ENCODE results near the gene GRK3. TPM values are rescaled to one million over a fixed set of nuclear protein-coding genes. Genes with fewer than 3 reads are reported as not detected.

GRK3 gene
- total and polyA plus RNA-seq, 2 donors (not counting 3 experiments of a cell fraction or from before 2014, with no cell fraction given), result 0.68 to 4.4 TPM

DNA sequence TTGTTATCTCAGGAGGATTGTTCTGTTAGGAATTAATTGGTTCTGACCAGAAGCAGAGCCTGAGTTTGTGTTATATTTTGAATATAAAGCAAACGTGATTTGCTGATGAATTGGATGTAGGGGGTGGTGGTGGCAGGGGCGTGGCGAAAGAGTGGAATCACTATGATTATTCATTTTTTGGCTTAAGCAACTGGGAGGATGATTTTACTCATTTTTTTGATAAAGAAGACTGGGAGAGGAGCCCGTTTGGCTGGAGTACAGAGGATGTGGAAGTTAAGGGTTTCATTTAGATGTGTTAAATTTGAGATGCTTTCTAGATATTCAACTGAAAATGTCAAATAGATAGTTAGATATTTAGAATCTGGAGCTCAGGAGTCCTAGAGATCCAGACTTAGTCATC, 94.2 kb downstream of the GRK3 start:
- CTCF ChIA-PET, result no interaction called here
- dilution Hi-C loops (cut with MboI; ENCODE audit: extremely low pct_ligation_motif_present, low sequenced_read_pairs), result no loop called here
- no peaks in the 10 kb centered on the region for H3K9me1 ChIP-seq (replicated peaks; ENCODE audit: control insufficient read depth, extremely low read depth, insufficient read depth, low read length)
- no peak overlapping the region for H3K4me3 ChIP-seq (replicated peaks in 1 of 3; ENCODE audit: insufficient read depth in 1 of 3, low read depth in 1 of 3, low read length in 3 of 3)
- POLR2A ChIA-PET, result no interaction called here
- no peaks in the 10 kb centered on the region for H3K79me2 ChIP-seq (ENCODE audit: control insufficient read depth, insufficient read depth, low read length)
- FAIRE-seq, result no peak
- no peaks in the 10 kb centered on the region for H3K36me3 ChIP-seq (ENCODE audit: control insufficient read depth in 2 of 2, extremely low read depth in 1 of 2, insufficient read depth in 2 of 2, low read length in 2 of 2)
- no peak for DNase-seq (ENCODE audit: low read depth, low spot score)
- TF ChIP-seq POLR2AphosphoS5 (IDR thresholded peaks at IDR 0.05; ENCODE audit: insufficient read depth, low read depth, low read length) (no peak), JUN (IDR thresholded peaks at IDR 0.05; ENCODE audit: borderline replicate concordance, insufficient read depth, insufficient read length, low read depth) (no peak), MYC (IDR thresholded peaks at IDR 0.05; ENCODE audit: low read depth, low read length) (no peak), POLR2A (IDR thresholded peaks at IDR 0.05; ENCODE audit: low read depth, low read length) (no peak)
- H2AFZ ChIP-seq (ENCODE audit: low read depth, low read length), result no peak overlapping the region
- H3K27ac ChIP-seq (ENCODE audit: insufficient read depth, low read depth, low read length), result no peak overlapping the region
- H3K9ac ChIP-seq (replicated peaks; ENCODE audit: extremely low read depth, insufficient read depth, low read length), result no peak overlapping the region
- intact Hi-C loops (cut with micrococcal nuclease), result no loop called here
- no peaks in the 10 kb centered on the region for H3K9me3 ChIP-seq (replicated peaks; ENCODE audit: control insufficient read depth, insufficient read depth, low read length)
- no peaks in the 10 kb centered on the region for H4K20me1 ChIP-seq (replicated peaks; ENCODE audit: control insufficient read depth, extremely low read depth, insufficient read depth, low read length)
- H3K4me1 ChIP-seq (ENCODE audit: control insufficient read depth, extremely low read depth, insufficient read depth, low read length), result no peaks in the 10 kb centered on the region
- H3K4me2 ChIP-seq (ENCODE audit: insufficient read depth, low read length), result no peak overlapping the region
- no TSS peak for BruUV-seq (replicated peaks)
- peaks cover 0 to 2% of the 10 kb centered on the region in 2 experiments for H3K27me3 ChIP-seq (ENCODE audit: control insufficient read depth in 2 of 2, insufficient read depth in 2 of 2, low read length in 2 of 2)

DNA sequence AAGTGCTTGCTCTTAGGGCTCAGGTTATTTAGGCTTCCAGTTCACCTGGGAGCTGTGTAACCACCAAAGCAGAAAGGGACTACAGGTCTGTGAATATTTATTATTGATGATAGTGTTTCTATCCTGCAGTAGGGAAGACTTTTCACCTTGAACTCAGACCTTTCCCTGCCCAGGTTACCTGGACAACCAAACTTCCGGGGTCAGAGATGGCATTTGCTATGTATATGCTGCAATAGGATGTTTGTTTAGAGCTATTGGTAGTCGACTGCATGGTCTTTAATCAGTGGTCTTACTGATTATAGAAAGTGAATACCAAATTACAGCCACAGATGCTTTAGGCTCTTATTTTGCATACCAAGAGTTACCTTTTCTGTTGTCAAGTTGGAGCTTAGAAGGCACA, 94.9 kb downstream of the GRK3 start:
- Histone ChIP-seq H3K4me3 (replicated peaks in 1 of 3; ENCODE audit: insufficient read depth in 1 of 3, low read depth in 1 of 3, low read length in 3 of 3) (no peak overlapping the region), H4K20me1 (replicated peaks; ENCODE audit: control insufficient read depth, extremely low read depth, insufficient read depth, low read length) (no peaks in the 10 kb centered on the region), H3K4me2 (ENCODE audit: insufficient read depth, low read length) (no peak overlapping the region), H2AFZ (ENCODE audit: low read depth, low read length) (no peak overlapping the region), H3K9me1 (replicated peaks; ENCODE audit: control insufficient read depth, extremely low read depth, insufficient read depth, low read length) (no peaks in the 10 kb centered on the region), H3K79me2 (ENCODE audit: control insufficient read depth, insufficient read depth, low read length) (no peaks in the 10 kb centered on the region), H3K4me1 (ENCODE audit: control insufficient read depth, extremely low read depth, insufficient read depth, low read length) (no peaks in the 10 kb centered on the region), H3K9me3 (replicated peaks; ENCODE audit: control insufficient read depth, insufficient read depth, low read length) (no peaks in the 10 kb centered on the region), H3K9ac (replicated peaks; ENCODE audit: extremely low read depth, insufficient read depth, low read length) (no peak overlapping the region), H3K36me3 (ENCODE audit: control insufficient read depth in 2 of 2, extremely low read depth in 1 of 2, insufficient read depth in 2 of 2, low read length in 2 of 2) (no peaks in the 10 kb centered on the region), H3K27ac (ENCODE audit: insufficient read depth, low read depth, low read length) (no peak overlapping the region), H3K27me3 (ENCODE audit: control insufficient read depth in 2 of 2, insufficient read depth in 2 of 2, low read length in 2 of 2) (peaks cover 0 to 2% of the 10 kb centered on the region in 2 experiments)
- no peak for DNase-seq (ENCODE audit: low read depth, low spot score)
- TF ChIP-seq MYC (IDR thresholded peaks at IDR 0.05; ENCODE audit: low read depth, low read length), result no peak
- TF ChIP-seq, protein P1, sequence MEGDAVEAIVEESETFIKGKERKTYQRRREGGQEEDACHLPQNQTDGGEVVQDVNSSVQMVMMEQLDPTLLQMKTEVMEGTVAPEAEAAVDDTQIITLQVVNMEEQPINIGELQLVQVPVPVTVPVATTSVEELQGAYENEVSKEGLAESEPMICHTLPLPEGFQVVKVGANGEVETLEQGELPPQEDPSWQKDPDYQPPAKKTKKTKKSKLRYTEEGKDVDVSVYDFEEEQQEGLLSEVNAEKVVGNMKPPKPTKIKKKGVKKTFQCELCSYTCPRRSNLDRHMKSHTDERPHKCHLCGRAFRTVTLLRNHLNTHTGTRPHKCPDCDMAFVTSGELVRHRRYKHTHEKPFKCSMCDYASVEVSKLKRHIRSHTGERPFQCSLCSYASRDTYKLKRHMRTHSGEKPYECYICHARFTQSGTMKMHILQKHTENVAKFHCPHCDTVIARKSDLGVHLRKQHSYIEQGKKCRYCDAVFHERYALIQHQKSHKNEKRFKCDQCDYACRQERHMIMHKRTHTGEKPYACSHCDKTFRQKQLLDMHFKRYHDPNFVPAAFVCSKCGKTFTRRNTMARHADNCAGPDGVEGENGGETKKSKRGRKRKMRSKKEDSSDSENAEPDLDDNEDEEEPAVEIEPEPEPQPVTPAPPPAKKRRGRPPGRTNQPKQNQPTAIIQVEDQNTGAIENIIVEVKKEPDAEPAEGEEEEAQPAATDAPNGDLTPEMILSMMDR (IDR thresholded peaks at IDR 0.05; ENCODE audit: extremely low read depth in 1 of 2, insufficient read depth in 1 of 2, low read depth in 1 of 2, low read length in 2 of 2), result no peak
- no peak for TF ChIP-seq FOS (IDR thresholded peaks at IDR 0.05; ENCODE audit: borderline replicate concordance, insufficient read depth, low read length)
- no peak for TF ChIP-seq EZH2 (IDR thresholded peaks at IDR 0.05; ENCODE audit: borderline replicate concordance, low read depth, low read length, severe bottlenecking)
- TF ChIP-seq, protein P2, sequence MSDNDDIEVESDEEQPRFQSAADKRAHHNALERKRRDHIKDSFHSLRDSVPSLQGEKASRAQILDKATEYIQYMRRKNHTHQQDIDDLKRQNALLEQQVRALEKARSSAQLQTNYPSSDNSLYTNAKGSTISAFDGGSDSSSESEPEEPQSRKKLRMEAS (IDR thresholded peaks at IDR 0.05; ENCODE audit: insufficient read depth, insufficient read length), result no peak
- TF ChIP-seq POLR2AphosphoS5 (IDR thresholded peaks at IDR 0.05; ENCODE audit: insufficient read depth, low read depth, low read length), result no peak
- TF ChIP-seq POLR2A (IDR thresholded peaks at IDR 0.05; ENCODE audit: low read depth, low read length), result no peak
- TF ChIP-seq GATA2 (IDR thresholded peaks at IDR 0.05; ENCODE audit: insufficient read depth, insufficient read length, low read depth, low read length), result no peak
- TF ChIP-seq JUN (IDR thresholded peaks at IDR 0.05; ENCODE audit: borderline replicate concordance, insufficient read depth, insufficient read length, low read depth), result no peak
- POLR2A ChIA-PET, result no interaction called here
- intact Hi-C loops (cut with micrococcal nuclease) (no loop called here), dilution Hi-C loops (cut with MboI; ENCODE audit: extremely low pct_ligation_motif_present, low sequenced_read_pairs) (no loop called here)
- CTCF ChIA-PET, result no interaction called here
- FAIRE-seq, result no peak
- no TSS peak for BruUV-seq (replicated peaks)
